MM.1S (cell line): ENCODE results near the gene PRR15L.

Experiments used
- EZH2 ChIP-seq: fragments of 300-600 bp; sonication (generic); optimal IDR thresholded peaks from 2 replicates; pipeline ENCODE3; 2017; ENCODE audit warnings: low read depth, mild to moderate bottlenecking, antibody characterized with exemption, low read length, mixed read lengths
- EZH2phosphoT487 ChIP-seq: fragments of 300-600 bp; sonication (generic); IDR thresholded peaks from 2 replicates; pipeline ENCODE4 v1.6.1; 2018; ENCODE audit warnings: antibody characterized with exemption, low read length
- TF ChIP-seq, protein P1 (sequence below): fragments of 300-600 bp; sonication (generic); IDR thresholded peaks from 2 replicates; pipeline ENCODE4 v1.5.1; 2016; ENCODE audit warnings: antibody characterized with exemption, low read length, mixed read lengths

- TF ChIP-seq, protein P1, sequence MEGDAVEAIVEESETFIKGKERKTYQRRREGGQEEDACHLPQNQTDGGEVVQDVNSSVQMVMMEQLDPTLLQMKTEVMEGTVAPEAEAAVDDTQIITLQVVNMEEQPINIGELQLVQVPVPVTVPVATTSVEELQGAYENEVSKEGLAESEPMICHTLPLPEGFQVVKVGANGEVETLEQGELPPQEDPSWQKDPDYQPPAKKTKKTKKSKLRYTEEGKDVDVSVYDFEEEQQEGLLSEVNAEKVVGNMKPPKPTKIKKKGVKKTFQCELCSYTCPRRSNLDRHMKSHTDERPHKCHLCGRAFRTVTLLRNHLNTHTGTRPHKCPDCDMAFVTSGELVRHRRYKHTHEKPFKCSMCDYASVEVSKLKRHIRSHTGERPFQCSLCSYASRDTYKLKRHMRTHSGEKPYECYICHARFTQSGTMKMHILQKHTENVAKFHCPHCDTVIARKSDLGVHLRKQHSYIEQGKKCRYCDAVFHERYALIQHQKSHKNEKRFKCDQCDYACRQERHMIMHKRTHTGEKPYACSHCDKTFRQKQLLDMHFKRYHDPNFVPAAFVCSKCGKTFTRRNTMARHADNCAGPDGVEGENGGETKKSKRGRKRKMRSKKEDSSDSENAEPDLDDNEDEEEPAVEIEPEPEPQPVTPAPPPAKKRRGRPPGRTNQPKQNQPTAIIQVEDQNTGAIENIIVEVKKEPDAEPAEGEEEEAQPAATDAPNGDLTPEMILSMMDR = no peak
- TF ChIP-seq EZH2 (no peak), EZH2phosphoT487 (no peak)
These were observed at the start of gene PRR15L for GRCh38 chr17:47957591-47958490.
